Measurements from ENCODE around the gene CACNA1G.

CACNA1G gene

GRCh38 chr17:50624321-50624934 is 63.9 kb downstream of the CACNA1G start:
- POLR2A ChIA-PET (ENCODE audit: low non-redundant PET): no interaction called here
- CTCF ChIA-PET: interaction anchor here (0.5 to 3.1 kb wide), 7 partner anchors 57 to 378 kb away, joined by 3 to 23 read pairs (median 4); no protein-coding TSS in a partner anchor
- TF ChIP-seq CTCF (conservative IDR thresholded peaks at IDR 0.05; ENCODE audit: low read depth): no peak
- DNase-seq (ENCODE audit: low spot score): no peak
- no peak overlapping the region for H3K27ac ChIP-seq

- H3K27ac ChIP-seq: no peak overlapping the region
- ChIA-PET POLR2A (ENCODE audit: low non-redundant PET) (no interaction called here), CTCF (interaction anchor here (0.5 to 3.1 kb wide), 15 partner anchors 8 to 377 kb away, joined by 3 to 23 read pairs (median 4); no protein-coding TSS in a partner anchor)
- DNase-seq (ENCODE audit: low spot score): no peak
- TF ChIP-seq CTCF (conservative IDR thresholded peaks at IDR 0.05; ENCODE audit: low read depth): no peak
These were observed 64.7 kb downstream of the CACNA1G start for GRCh38 chr17:50625032-50625871.

GRCh38 chr17:50626037-50626574 is 65.6 kb downstream of the CACNA1G start:
- peak; percentile 69 for TF ChIP-seq CTCF (conservative IDR thresholded peaks at IDR 0.05; ENCODE audit: low read depth)
- DNase-seq (ENCODE audit: low spot score): peak; percentile 60
- ChIA-PET POLR2A (ENCODE audit: low non-redundant PET) (no interaction called here), CTCF (interaction anchor here (0.5 to 3.1 kb wide), 17 partner anchors 9 to 279 kb away, joined by 3 to 23 read pairs (median 4); no protein-coding TSS in a partner anchor)
- no peak overlapping the region for H3K27ac ChIP-seq

GRCh38 chr17:50627036-50627781 is 66.7 kb downstream of the CACNA1G start:
- no peak overlapping the region for H3K27ac ChIP-seq
- CTCF ChIA-PET: interaction anchor here (0.5 to 3.1 kb wide), 14 partner anchors 10 to 157 kb away, joined by 3 to 23 read pairs (median 4); no protein-coding TSS in a partner anchor
- POLR2A ChIA-PET (ENCODE audit: low non-redundant PET): no interaction called here
- no peak for TF ChIP-seq CTCF (conservative IDR thresholded peaks at IDR 0.05; ENCODE audit: low read depth)
- no peak for DNase-seq (ENCODE audit: low spot score)

- CTCF ChIA-PET: interaction anchor here (0.6 to 1.2 kb wide), 6 partner anchors 11 to 85 kb away, joined by 3 to 7 read pairs (median 3); no protein-coding TSS in a partner anchor
- POLR2A ChIA-PET (ENCODE audit: low non-redundant PET): no interaction called here
- no peak for DNase-seq (ENCODE audit: low spot score)
- H3K27ac ChIP-seq: no peak overlapping the region
- no peak for TF ChIP-seq CTCF (conservative IDR thresholded peaks at IDR 0.05; ENCODE audit: low read depth)
These were observed 67.5 kb downstream of the CACNA1G start for GRCh38 chr17:50627782-50628601.

Data from RWPE1 (cell line).